Suprapubic skin (tissue), 4 donors: Measurements from ENCODE around the gene EAF2. TPM values are rescaled to one million over a fixed set of nuclear protein-coding genes. Genes with fewer than 3 reads are reported as not detected.

Experiments
- DNase-seq, 2 donors: peaks; one replicate each; pipeline ENCODE4 v3.0.0-alpha.2; 2019; ENCODE audit warnings: low spot score in 2 of 2
- H3K27ac ChIP-seq: fragments of 200-600 bp; sonication (generic); one replicate; pipeline ENCODE4 v1.5.1; 2019
- H3K27me3 ChIP-seq: fragments of 200-600 bp; sonication (generic); one replicate; pipeline ENCODE4 v1.5.1; 2019
- H3K36me3 ChIP-seq: fragments of 200-600 bp; sonication (generic); one replicate; pipeline ENCODE4 v1.5.1; 2019
- H3K4me1 ChIP-seq: fragments of 200-600 bp; sonication (generic); one replicate; pipeline ENCODE4 v1.5.1; 2019
- H3K4me3 ChIP-seq: fragments of 200-600 bp; sonication (generic); one replicate; pipeline ENCODE4 v1.5.1; 2019; ENCODE audit warnings: mild to moderate bottlenecking
- H3K9me3 ChIP-seq: fragments of 200-600 bp; sonication (generic); one replicate; pipeline ENCODE4 v1.5.1; 2019
- CTCF ChIP-seq, 2 donors: fragments of 200-600 bp in 1 of 2; fragments of 450-650 bp in 1 of 2; sonication (generic) in 1 of 2; IDR thresholded peaks; one replicate each; pipeline ENCODE4 v1.5.1; 2016 to 2019; ENCODE audit warnings: antibody characterized with exemption in 2 of 2, mild to moderate bottlenecking in 1 of 2, moderate library complexity in 1 of 2
- EP300 ChIP-seq: sonication (generic); formaldehyde crosslinking; IDR thresholded peaks from one replicate; pipeline ENCODE4 v1.6.1; 2017; ENCODE audit warnings: antibody characterized with exemption
- POLR2A ChIP-seq, 2 donors: fragments of 450-650 bp; IDR thresholded peaks; one replicate each; pipeline ENCODE4 v1.6.1; 2017; ENCODE audit warnings: antibody characterized with exemption in 2 of 2, mild to moderate bottlenecking in 2 of 2, moderate library complexity in 2 of 2
- POLR2AphosphoS5 ChIP-seq, 3 donors: sonication (generic); formaldehyde crosslinking; IDR thresholded peaks; one replicate each; pipeline ENCODE4 v1.6.1; 2017; ENCODE audit warnings: antibody characterized with exemption in 3 of 3
- WGBS: methylation state at CpG from one replicate; pipeline ENCODE4 v1.1.5; 2018; 5-methylcytosine and 5-hydroxymethylcytosine counted together
- total RNA-seq, 4 donors: library from RNA; depleted of rRNA; stranded (reverse); fragments of >200 nt; gene quantifications; one replicate each; pipeline ENCODE4 v1.1.0, GENCODE V29; 2016

The EAF2 gene
- total RNA-seq, 4 donors from 2014 or later, result 1.3 to 5.8 (median 2.6) TPM

DNA sequence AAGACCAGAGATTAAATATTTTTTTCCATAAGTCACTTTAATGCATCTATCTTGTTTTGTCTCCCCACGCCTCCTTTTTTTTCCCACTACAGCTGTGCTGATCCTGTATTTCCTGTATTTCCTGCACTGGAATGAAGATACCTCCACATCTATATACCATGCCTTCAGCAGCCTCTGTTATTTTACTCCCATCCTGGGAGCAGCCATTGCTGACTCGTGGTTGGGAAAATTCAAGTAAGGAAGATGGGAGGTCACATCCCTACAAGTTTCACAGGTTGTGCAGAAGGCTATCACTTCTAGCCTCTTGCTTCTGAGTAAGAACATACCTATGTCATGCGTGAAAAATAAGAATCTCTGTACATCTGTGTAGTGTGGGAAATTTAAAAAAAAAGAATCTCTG lies 62.3 kb downstream of the EAF2 start:
- Histone ChIP-seq H3K4me3 (no peak overlapping the region), H3K27me3 (no peaks in the 10 kb centered on the region), H3K4me1 (peaks cover 10% of the 10 kb centered on the region), H3K27ac (no peak overlapping the region), H3K36me3 (no peaks in the 10 kb centered on the region), H3K9me3 (no peaks in the 10 kb centered on the region)
- no peak for DNase-seq
- TF ChIP-seq EP300 (no peak), POLR2AphosphoS5 (IDR thresholded peaks at IDR 0.05) (no peak)
- WGBS, result 80% methylated on average over 3 of the region's 3 CpGs

DNA sequence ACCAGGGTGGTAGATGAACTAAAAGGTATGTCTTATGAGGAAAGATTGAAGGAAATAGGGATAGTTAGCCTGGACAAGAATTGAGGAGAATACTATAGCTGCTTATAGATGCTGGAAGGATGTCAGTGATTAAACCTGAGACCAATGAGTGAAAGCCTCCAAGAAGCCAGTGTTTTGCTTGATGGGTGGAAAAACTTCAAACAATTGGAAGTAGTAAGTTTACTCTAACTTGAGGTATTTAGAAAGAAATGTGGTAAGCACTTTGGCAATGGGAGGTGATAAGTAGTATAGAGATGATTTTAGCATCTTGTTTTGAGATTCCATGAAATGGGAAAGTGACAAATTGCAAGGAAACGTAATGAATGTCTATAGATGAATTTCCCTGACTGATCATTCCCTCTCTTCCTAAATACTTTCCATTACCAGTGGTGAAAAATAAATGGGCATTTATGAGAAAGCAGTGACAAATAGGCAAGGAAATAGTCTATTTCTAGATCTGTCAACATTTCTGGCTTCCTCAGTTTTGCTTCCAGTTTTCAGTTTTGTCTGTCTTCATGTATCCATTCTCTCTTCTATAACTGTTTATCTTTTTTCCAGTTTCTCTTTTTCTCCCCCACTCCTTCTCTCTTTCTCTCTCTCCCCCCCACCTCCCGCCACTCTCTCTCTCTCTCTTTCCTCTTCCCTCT lies 78.4 kb downstream of the EAF2 start:
- Histone ChIP-seq H3K4me3 (no peak overlapping the region), H3K4me1 (no peaks in the 10 kb centered on the region), H3K27me3 (no peaks in the 10 kb centered on the region), H3K27ac (no peak overlapping the region), H3K36me3 (no peaks in the 10 kb centered on the region), H3K9me3 (no peaks in the 10 kb centered on the region)
- TF ChIP-seq POLR2A (IDR thresholded peaks at IDR 0.05) (no peak), POLR2AphosphoS5 (IDR thresholded peaks at IDR 0.05) (no peak), EP300 (no peak), CTCF (IDR thresholded peaks at IDR 0.05) (no peak)
- DNase-seq, result no peak
- WGBS, result 91% methylated on average over 2 of the region's 2 CpGs

- H3K27ac ChIP-seq, result no peak overlapping the region
- DNase-seq, result no peak
- no peaks in the 10 kb centered on the region for H3K36me3 ChIP-seq
- TF ChIP-seq CTCF (IDR thresholded peaks at IDR 0.05), result no peak
- TF ChIP-seq EP300, result no peak
- TF ChIP-seq POLR2A (IDR thresholded peaks at IDR 0.05), result no peak
- TF ChIP-seq POLR2AphosphoS5 (IDR thresholded peaks at IDR 0.05), result no peak
- no peak overlapping the region for H3K4me3 ChIP-seq
- no peaks in the 10 kb centered on the region for H3K27me3 ChIP-seq
- no peaks in the 10 kb centered on the region for H3K4me1 ChIP-seq
- WGBS, result 68% methylated on average over 12 of the region's 12 CpGs
- no peaks in the 10 kb centered on the region for H3K9me3 ChIP-seq
Measured at GRCh38 chr3:121914081-121914998, 79.3 kb downstream of the EAF2 start.

GRCh38 chr3:121916189-121916588 lies 81.2 kb downstream of the EAF2 start:
- Histone ChIP-seq H3K4me1 (no peaks in the 10 kb centered on the region), H3K4me3 (no peak overlapping the region), H3K36me3 (no peaks in the 10 kb centered on the region), H3K27ac (no peak overlapping the region), H3K27me3 (no peaks in the 10 kb centered on the region), H3K9me3 (no peaks in the 10 kb centered on the region)
- TF ChIP-seq POLR2A (IDR thresholded peaks at IDR 0.05) (no peak), EP300 (no peak), POLR2AphosphoS5 (IDR thresholded peaks at IDR 0.05) (no peak), CTCF (IDR thresholded peaks at IDR 0.05) (no peak)
- DNase-seq, result no peak

- Histone ChIP-seq H3K4me3 (no peak overlapping the region), H3K27ac (no peak overlapping the region), H3K9me3 (no peaks in the 10 kb centered on the region), H3K4me1 (no peaks in the 10 kb centered on the region), H3K36me3 (no peaks in the 10 kb centered on the region), H3K27me3 (no peaks in the 10 kb centered on the region)
- DNase-seq, result no peak
- no peak for TF ChIP-seq EP300
- TF ChIP-seq CTCF (IDR thresholded peaks at IDR 0.05), result no peak
- no peak for TF ChIP-seq POLR2A (IDR thresholded peaks at IDR 0.05)
- no peak for TF ChIP-seq POLR2AphosphoS5 (IDR thresholded peaks at IDR 0.05)
- WGBS, result 73% methylated on average over 14 of the region's 19 CpGs
Measured at GRCh38 chr3:121918779-121919483, 83.9 kb downstream of the EAF2 start.
